Measurements from ENCODE around the gene SIGLEC8. TPM values are rescaled to one million over a fixed set of nuclear protein-coding genes. Genes with fewer than 3 reads are reported as not detected.
"Not testable (repeated sequence)": the region's sequence is repeated elsewhere in the genome, so short reads cannot be mapped to it uniquely, and the experiment has no call there.

The SIGLEC8 gene
- total and polyA plus RNA-seq, 3 experiments from 2014 or later = not detected

DNA sequence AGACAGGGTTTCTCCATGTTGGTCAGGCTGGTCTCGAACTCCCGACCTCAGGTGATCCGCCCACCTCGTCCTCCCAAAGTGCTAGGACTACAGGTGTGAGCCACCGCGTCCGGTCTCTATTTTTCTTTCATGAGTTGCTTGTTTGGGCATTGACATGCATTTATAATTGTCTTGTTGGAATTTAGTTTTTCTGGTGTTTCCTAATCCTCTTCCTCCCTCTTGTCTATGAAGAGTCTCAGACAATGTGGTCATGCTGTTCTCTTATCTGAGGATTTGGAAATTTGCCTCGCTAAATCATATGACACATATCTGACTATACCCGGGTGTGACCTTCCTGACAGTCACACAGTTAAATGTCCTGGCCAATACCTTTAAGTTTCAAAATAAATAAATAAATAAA, 12.7 kb upstream of the SIGLEC8 start:
- no peaks in the 10 kb centered on the region for H3K9me3 Mint-ChIP-seq
- no peak overlapping the region for H3K4me3 Mint-ChIP-seq
- H3K27me3 ChIP-seq (ENCODE audit: insufficient read depth, low read length, poor library complexity, severe bottlenecking) = no peaks in the 10 kb centered on the region
- no peaks in the 10 kb centered on the region for H3K9me3 ChIP-seq (ENCODE audit: low read length)
- POLR2A ChIA-PET = no interaction called here
- peaks cover 0 to 5% (median 0%) of the 10 kb centered on the region in 3 donors for H3K4me1 Mint-ChIP-seq
- no peak overlapping the region for H3K27ac ChIP-seq (ENCODE audit: low read depth, low read length)
- H3K4me1 ChIP-seq (ENCODE audit: insufficient read depth, low read length) = no peaks in the 10 kb centered on the region
- no peaks in the 10 kb centered on the region for H3K36me3 Mint-ChIP-seq
- no peaks in the 10 kb centered on the region for H3K36me3 ChIP-seq (ENCODE audit: insufficient read depth, low read length)
- H3K27me3 Mint-ChIP-seq = peaks cover 11 to 31% of the 10 kb centered on the region in 2 donors
- no peak for DNase-seq
- CTCF ChIA-PET = interaction anchor here (1.0 kb wide), 1 partner anchor 27 kb away, joined by 3 read pairs; no protein-coding TSS in a partner anchor
- no peak overlapping the region for H3K27ac Mint-ChIP-seq
- H3K4me3 ChIP-seq (ENCODE audit: low read length) = no peak overlapping the region

GRCh38 chr19:51469629-51470028, 11.4 kb upstream of the SIGLEC8 start:
- no peaks in the 10 kb centered on the region for H3K36me3 ChIP-seq (ENCODE audit: insufficient read depth, low read length)
- no peak for DNase-seq
- no peaks in the 10 kb centered on the region for H3K9me3 ChIP-seq (ENCODE audit: low read length)
- H3K9me3 Mint-ChIP-seq = no peaks in the 10 kb centered on the region
- peaks cover 0 to 5% (median 0%) of the 10 kb centered on the region in 3 donors for H3K4me1 Mint-ChIP-seq
- no peak overlapping the region for H3K4me3 ChIP-seq (ENCODE audit: low read length)
- ChIA-PET POLR2A (no interaction called here), CTCF (interaction anchor here (1.3 kb wide), 1 partner anchor 48 kb away, joined by 3 read pairs; no protein-coding TSS in a partner anchor)
- H3K27me3 ChIP-seq (ENCODE audit: insufficient read depth, low read length, poor library complexity, severe bottlenecking) = no peaks in the 10 kb centered on the region
- H3K27me3 Mint-ChIP-seq = peaks cover 15 to 34% of the 10 kb centered on the region in 2 donors
- H3K27ac ChIP-seq (ENCODE audit: low read depth, low read length) = peak overlapping the region; percentile 74
- H3K36me3 Mint-ChIP-seq = no peaks in the 10 kb centered on the region
- no peak overlapping the region for H3K4me3 Mint-ChIP-seq
- no peaks in the 10 kb centered on the region for H3K4me1 ChIP-seq (ENCODE audit: insufficient read depth, low read length)
- no peak overlapping the region for H3K27ac Mint-ChIP-seq

DNA sequence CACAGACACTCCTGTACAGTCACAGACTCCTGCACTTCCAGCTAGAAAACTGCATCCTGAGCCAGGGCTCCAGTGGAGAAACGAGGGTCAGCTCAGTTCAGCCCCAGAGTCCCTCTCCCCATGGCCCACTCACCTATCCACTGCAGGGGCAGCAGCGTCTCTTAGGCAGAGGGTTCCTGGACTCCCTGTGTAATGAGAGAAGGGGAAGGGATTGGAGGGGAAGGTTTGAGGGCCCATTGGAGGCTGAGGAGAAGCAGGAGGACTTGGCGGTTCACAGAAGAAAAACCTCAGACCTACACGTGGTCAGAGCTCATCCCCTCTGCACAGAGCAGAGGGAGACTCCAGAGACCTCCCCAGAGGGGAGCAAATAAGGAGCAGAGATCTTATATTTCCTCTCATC, 10.9 kb upstream of the SIGLEC8 start:
- Mint-ChIP-seq H3K36me3 (no peaks in the 10 kb centered on the region), H3K27me3 (peaks cover 15 to 33% of the 10 kb centered on the region in 2 donors), H3K9me3 (no peaks in the 10 kb centered on the region), H3K4me1 (peaks cover 0 to 8% (median 1%) of the 10 kb centered on the region in 3 donors), H3K27ac (no peak overlapping the region), H3K4me3 (no peak overlapping the region)
- Histone ChIP-seq H3K36me3 (ENCODE audit: insufficient read depth, low read length) (no peaks in the 10 kb centered on the region), H3K27ac (ENCODE audit: low read depth, low read length) (peak overlapping the region; percentile 74), H3K27me3 (ENCODE audit: insufficient read depth, low read length, poor library complexity, severe bottlenecking) (no peaks in the 10 kb centered on the region), H3K4me3 (ENCODE audit: low read length) (no peak overlapping the region), H3K9me3 (ENCODE audit: low read length) (no peaks in the 10 kb centered on the region), H3K4me1 (ENCODE audit: insufficient read depth, low read length) (no peaks in the 10 kb centered on the region)
- POLR2A ChIA-PET = no interaction called here
- DNase-seq = no peak
- CTCF ChIA-PET = interaction anchor here (1.3 kb wide), 1 partner anchor 48 kb away, joined by 3 read pairs; no protein-coding TSS in a partner anchor

- H3K36me3 ChIP-seq (ENCODE audit: insufficient read depth, low read length) = no peaks in the 10 kb centered on the region
- no peaks in the 10 kb centered on the region for H3K9me3 Mint-ChIP-seq
- CTCF ChIA-PET = interaction anchor here (1.3 kb wide), 1 partner anchor 47 kb away, joined by 3 read pairs; no protein-coding TSS in a partner anchor
- no peaks in the 10 kb centered on the region for H3K36me3 Mint-ChIP-seq
- H3K27me3 ChIP-seq (ENCODE audit: insufficient read depth, low read length, poor library complexity, severe bottlenecking) = no peaks in the 10 kb centered on the region
- peaks cover 0 to 8% (median 1%) of the 10 kb centered on the region in 3 donors for H3K4me1 Mint-ChIP-seq
- H3K4me1 ChIP-seq (ENCODE audit: insufficient read depth, low read length) = no peaks in the 10 kb centered on the region
- POLR2A ChIA-PET = no interaction called here
- H3K4me3 Mint-ChIP-seq = no peak overlapping the region
- peaks cover 18 to 34% of the 10 kb centered on the region in 2 donors for H3K27me3 Mint-ChIP-seq
- no peak for DNase-seq
- no peaks in the 10 kb centered on the region for H3K9me3 ChIP-seq (ENCODE audit: low read length)
- H3K4me3 ChIP-seq (ENCODE audit: low read length) = no peak overlapping the region
- H3K27ac Mint-ChIP-seq = peak overlapping the region in 2 of 8 donors; percentile 33 to 81
- H3K27ac ChIP-seq (ENCODE audit: low read depth, low read length) = peak overlapping the region; percentile 74
Measured at GRCh38 chr19:51468545-51468920, 10.3 kb upstream of the SIGLEC8 start.

- Histone ChIP-seq H3K27ac (ENCODE audit: low read depth, low read length) (peak overlapping the region; percentile 77), H3K27me3 (ENCODE audit: insufficient read depth, low read length, poor library complexity, severe bottlenecking) (no peaks in the 10 kb centered on the region), H3K4me1 (ENCODE audit: insufficient read depth, low read length) (no peaks in the 10 kb centered on the region), H3K36me3 (ENCODE audit: insufficient read depth, low read length) (no peaks in the 10 kb centered on the region), H3K9me3 (ENCODE audit: low read length) (no peaks in the 10 kb centered on the region), H3K4me3 (ENCODE audit: low read length) (no peak overlapping the region)
- Mint-ChIP-seq H3K27me3 (peaks cover 20 to 37% of the 10 kb centered on the region in 2 donors), H3K9me3 (no peaks in the 10 kb centered on the region), H3K36me3 (no peaks in the 10 kb centered on the region), H3K4me3 (no peak overlapping the region), H3K4me1 (peaks cover 0 to 10% (median 1%) of the 10 kb centered on the region in 3 donors), H3K27ac (peak overlapping the region in 2 of 8 donors; percentile 33 to 81)
- POLR2A ChIA-PET = no interaction called here
- CTCF ChIA-PET = no interaction called here
- DNase-seq = no peak
Measured at GRCh38 chr19:51467864-51468544, 9.8 kb upstream of the SIGLEC8 start.

DNA sequence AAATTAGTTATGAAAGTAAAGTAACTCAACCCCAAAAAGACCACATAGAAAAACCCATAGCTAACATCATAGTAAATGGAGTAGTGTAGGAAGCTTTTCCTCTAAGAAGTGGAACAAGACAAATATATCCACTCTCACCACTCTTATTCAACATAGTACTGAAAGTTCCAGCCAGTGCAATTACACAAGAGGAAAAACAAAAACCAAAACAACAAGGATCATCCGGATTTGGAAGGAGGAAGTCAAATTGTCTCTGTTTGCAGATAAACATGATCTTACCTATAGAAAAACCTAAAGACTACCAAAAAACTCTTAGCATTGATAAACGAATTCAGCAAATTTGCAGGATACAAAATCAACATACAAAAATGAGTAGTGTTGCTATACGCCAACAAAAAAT, 8.5 kb upstream of the SIGLEC8 start:
- POLR2A ChIA-PET = no interaction called here
- no peak for DNase-seq
- peaks cover 0 to 12% (median 1%) of the 10 kb centered on the region in 3 donors for H3K4me1 Mint-ChIP-seq
- H3K27ac ChIP-seq (ENCODE audit: low read depth, low read length) = peak overlapping the region; percentile 77
- H3K27me3 ChIP-seq (ENCODE audit: insufficient read depth, low read length, poor library complexity, severe bottlenecking) = no peaks in the 10 kb centered on the region
- no peak overlapping the region for H3K4me3 Mint-ChIP-seq
- no peaks in the 10 kb centered on the region for H3K36me3 ChIP-seq (ENCODE audit: insufficient read depth, low read length)
- no peaks in the 10 kb centered on the region for H3K4me1 ChIP-seq (ENCODE audit: insufficient read depth, low read length)
- H3K9me3 Mint-ChIP-seq = no peaks in the 10 kb centered on the region
- no peaks in the 10 kb centered on the region for H3K9me3 ChIP-seq (ENCODE audit: low read length)
- H3K27ac Mint-ChIP-seq = peak overlapping the region in 1 of 8 donors; percentile 15
- no peaks in the 10 kb centered on the region for H3K36me3 Mint-ChIP-seq
- CTCF ChIA-PET = interaction anchor here (1.0 kb wide), 1 partner anchor 48 kb away, joined by 3 read pairs; no protein-coding TSS in a partner anchor
- H3K4me3 ChIP-seq (ENCODE audit: low read length) = no peak overlapping the region
- H3K27me3 Mint-ChIP-seq = peaks cover 27 to 35% of the 10 kb centered on the region in 2 donors

DNA sequence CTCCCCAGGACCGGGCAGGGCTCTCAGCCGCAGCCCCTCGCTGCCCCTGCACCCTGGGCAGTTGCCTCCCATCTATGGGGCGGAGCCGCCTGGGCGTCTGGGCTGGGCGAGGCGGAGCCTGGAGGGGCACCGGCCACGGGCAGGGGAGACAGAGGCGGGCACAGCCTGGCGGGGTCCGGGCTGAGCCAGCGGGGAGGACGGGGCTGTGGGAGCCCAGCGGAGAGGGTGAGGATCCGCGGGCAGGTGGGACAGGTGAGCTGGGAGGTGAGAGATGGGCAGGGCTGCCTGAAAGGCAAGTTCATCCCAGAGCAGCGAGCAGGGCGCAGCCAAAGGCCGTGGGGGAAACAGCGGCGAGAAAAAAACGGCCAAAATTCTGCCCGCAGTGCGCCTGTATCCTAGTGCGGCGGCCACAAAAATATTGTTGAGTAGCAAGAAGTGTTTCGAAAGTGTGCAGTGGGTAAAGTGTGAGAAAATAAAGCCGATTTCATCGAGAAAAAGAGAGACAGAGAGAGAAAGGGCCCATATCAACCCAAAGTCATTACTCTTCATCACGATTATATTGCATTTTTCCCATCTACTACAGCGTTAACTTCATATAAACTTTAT, 5.8 kb upstream of the SIGLEC8 start:
- H3K4me1 Mint-ChIP-seq = peaks cover 0 to 16% (median 1%) of the 10 kb centered on the region in 3 donors
- peaks cover 33 to 47% of the 10 kb centered on the region in 2 donors for H3K27me3 Mint-ChIP-seq
- H3K4me3 ChIP-seq (ENCODE audit: low read length); POLR2A ChIA-PET; H3K36me3 ChIP-seq (ENCODE audit: insufficient read depth, low read length); CTCF ChIA-PET; H3K4me1 ChIP-seq (ENCODE audit: insufficient read depth, low read length); H3K36me3 Mint-ChIP-seq; H3K9me3 ChIP-seq (ENCODE audit: low read length); H3K9me3 Mint-ChIP-seq; H3K27ac Mint-ChIP-seq; DNase-seq; H3K27me3 ChIP-seq (ENCODE audit: insufficient read depth, low read length, poor library complexity, severe bottlenecking); H3K27ac ChIP-seq (ENCODE audit: low read depth, low read length): not testable (repeated sequence)
- H3K4me3 Mint-ChIP-seq = peak overlapping the region in 1 of 7 donors; percentile 32

DNA sequence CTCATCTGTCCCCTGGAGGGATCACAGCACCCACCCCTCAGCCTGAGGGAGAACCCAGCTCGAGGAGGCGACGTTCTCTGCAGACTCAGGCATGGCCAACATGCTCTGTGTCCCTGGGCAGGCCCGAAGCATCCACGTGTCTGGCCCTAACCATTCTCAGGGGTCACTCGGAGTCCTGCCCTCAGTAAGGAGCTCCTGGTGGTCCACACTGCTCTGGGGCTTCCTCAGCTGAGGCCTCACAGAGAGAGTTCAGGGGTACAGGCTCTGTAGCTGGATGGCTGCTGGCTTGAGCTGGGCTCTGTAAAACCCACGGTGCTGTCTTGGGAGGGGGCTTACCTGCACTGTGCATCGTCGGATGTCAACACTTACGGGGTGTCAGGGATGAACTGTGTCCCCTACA, 4.4 kb upstream of the SIGLEC8 start:
- CTCF ChIA-PET = interaction anchor here (1.0 to 1.2 kb wide), 2 partner anchors 9 to 10 kb away, joined by 3 to 4 read pairs; no protein-coding TSS in a partner anchor
- POLR2A ChIA-PET = no interaction called here
- Histone ChIP-seq H3K27ac (ENCODE audit: low read depth, low read length) (no peak overlapping the region), H3K36me3 (ENCODE audit: insufficient read depth, low read length) (no peaks in the 10 kb centered on the region), H3K4me1 (ENCODE audit: insufficient read depth, low read length) (no peaks in the 10 kb centered on the region), H3K27me3 (ENCODE audit: insufficient read depth, low read length, poor library complexity, severe bottlenecking) (no peaks in the 10 kb centered on the region), H3K4me3 (ENCODE audit: low read length) (no peak overlapping the region), H3K9me3 (ENCODE audit: low read length) (no peaks in the 10 kb centered on the region)
- no peaks in the 10 kb centered on the region for H3K36me3 Mint-ChIP-seq
- no peaks in the 10 kb centered on the region for H3K9me3 Mint-ChIP-seq
- peaks cover 33 to 56% of the 10 kb centered on the region in 2 donors for H3K27me3 Mint-ChIP-seq
- H3K27ac Mint-ChIP-seq = peak overlapping the region in 1 of 8 donors; percentile 61
- DNase-seq = no peak
- H3K4me1 Mint-ChIP-seq = peaks cover 0 to 12% (median 1%) of the 10 kb centered on the region in 3 donors
- H3K4me3 Mint-ChIP-seq = peak overlapping the region in 1 of 7 donors; percentile 9
